Dedifferentiated amniotic fluid mesenchymal stem cell (primary cell): ENCODE results near the gene ZMIZ2.
"Not testable (repeated sequence)": the region's sequence is repeated elsewhere in the genome, so short reads cannot be mapped to it uniquely, and the experiment has no call there.

ENCODE experiments used
- DNase-seq: peaks from one replicate; pipeline ENCODE4 v3.0.0-alpha.2; 2016; ENCODE audit errors: extremely low spot score

Gene ZMIZ2

DNA sequence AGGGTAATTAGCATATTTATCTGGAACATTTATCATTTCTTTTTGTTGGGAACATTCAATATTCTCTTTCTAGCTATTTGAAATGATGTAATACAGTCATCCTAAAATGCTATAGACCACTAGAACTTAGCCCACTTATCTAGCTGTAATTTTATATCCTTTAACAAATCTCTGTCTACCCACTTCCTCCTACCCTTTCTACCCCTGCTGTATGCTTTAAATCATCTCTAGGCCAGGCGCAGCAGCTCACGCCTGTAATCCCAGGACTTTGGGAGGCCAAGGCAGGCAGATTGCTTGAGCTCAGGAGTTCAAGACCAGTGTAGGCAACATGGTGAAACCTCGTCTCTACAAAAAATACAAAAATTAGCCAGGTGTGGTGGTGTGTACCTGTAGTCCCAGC is 25.8 kb downstream of the ZMIZ2 start:
- not testable (repeated sequence) for DNase-seq

DNA sequence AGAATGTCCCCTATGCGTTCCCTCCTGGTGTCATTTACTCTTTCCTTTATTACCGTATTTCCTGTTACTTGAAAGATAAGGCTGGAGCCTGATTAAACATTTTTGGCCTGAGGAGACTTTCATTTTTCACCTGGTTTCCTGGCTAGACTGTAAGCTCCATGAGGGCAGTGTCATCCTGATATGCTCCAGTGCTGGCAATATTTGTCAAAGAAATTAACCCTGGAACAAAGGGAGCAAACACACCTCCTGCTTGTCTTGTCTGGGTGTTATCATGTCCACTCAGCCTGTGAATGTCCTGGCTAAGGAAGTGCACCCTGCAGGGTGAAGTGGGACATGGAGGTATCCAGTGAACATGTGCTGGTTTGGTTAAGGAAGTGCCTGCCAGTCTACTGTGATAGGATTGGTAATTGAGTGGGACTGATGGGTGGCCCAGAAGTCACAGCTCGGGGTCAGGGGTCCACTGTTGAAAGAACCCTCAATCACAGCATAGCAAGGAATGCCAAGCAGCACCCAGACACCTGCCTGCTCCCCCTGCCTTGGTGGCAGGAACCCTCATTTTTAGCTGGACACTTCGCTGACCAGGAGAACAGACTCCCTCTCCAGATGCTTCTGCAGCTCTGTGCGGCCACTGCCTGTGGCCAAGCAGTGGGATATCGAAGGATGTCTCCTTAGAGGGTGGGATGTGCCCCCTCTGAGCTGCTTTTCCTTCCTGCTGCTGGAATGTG is 26.9 kb downstream of the ZMIZ2 start:
- no peak for DNase-seq

DNA sequence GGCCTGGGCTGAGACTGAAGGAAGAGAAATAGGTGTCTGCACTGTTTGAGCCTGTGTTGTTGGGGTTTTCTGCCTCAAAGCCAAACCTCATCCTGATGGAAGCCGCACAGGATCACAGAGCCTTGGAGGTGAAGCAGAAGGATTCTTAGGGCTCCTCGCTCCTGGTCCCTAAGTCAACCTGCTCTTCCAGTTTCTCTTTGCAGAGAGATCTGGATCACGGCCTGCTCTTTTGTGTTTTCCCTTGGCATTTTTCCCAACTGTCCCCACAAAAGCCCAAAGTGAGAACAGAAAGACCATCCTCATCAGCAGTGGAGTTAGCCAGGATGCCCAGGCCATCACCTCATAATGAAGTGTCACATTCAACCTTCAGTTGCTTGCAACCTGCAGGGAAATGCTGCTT is 27.6 kb downstream of the ZMIZ2 start:
- DNase-seq: no peak

DNA sequence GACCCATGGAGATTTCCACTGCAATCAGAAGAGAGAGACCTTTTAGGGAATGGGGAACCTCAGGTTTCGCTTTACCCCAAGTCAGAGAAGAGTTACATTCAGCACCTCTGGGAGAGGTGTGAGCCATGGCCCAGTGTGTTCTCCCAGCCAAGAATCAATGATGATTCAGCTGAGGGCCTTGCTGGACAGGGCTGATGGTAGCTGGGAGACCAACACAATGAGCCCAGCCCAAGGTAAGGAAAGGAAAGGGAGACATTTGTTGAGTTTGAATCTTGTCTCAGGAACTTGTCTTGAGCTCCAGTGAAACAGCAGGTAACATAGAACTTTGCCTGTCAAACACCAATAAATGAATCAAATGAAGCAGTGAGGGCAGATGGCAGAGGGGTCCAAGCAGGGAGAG is 33.8 kb downstream of the ZMIZ2 start:
- DNase-seq: no peak

DNA sequence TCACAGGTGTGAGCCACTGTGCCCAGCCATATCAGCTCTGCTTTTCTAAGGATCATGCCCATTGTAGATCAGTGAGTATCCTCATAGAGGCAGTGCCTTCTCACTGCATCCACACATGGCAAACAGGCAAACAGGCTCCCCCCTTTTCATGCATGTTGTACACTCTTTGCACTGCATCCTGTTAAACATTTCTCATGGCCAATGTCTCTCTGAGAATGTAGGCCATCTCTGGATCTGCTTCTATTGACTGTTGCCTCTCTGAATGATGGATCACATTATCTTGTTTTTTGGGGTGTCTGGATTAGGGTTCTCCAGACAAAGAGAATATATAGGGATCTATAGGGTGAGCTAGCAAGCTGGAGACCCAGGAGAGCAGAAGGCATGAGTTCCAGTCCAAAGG is 34.8 kb downstream of the ZMIZ2 start:
- DNase-seq: no peak

DNA sequence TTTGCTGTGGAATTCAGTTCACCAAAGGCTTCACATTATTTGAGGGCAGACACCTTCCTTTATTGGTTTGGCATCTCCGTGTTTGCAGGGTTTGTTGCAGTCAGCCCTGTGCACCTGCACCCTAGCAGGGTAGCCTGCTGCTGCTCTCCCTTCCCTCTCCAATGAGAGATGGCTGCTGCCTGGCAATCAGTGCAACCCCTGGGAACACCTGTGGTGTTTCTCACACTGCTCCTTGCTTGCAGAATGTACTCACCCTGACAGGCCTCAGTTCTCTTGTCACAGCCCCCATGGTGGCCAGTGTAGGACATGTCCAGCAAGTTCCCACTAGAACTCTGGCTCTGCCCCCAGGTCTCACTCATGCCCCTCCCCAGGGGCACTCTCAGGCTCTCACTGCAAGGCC is 35.7 kb downstream of the ZMIZ2 start:
- DNase-seq: no peak

DNA sequence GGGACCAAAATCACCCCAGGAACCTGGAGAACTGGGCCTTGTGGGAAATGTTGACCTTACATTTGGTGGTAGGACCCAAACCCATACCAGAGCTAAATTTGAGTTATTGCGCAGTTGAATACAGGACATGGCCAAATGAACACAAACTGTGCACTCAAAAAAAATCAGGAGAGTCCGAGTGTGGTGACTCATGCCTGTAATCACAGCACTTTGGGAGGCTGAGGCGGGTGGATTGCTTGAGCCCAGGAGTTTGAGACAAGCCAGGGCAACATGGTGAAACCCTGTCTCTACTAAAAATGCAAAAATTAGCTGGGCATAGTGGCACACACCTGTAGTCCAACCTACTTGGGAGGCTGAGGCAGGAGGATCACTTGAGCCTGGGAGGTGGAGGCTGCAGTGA is 36.6 kb downstream of the ZMIZ2 start:
- DNase-seq: not testable (repeated sequence)

DNA sequence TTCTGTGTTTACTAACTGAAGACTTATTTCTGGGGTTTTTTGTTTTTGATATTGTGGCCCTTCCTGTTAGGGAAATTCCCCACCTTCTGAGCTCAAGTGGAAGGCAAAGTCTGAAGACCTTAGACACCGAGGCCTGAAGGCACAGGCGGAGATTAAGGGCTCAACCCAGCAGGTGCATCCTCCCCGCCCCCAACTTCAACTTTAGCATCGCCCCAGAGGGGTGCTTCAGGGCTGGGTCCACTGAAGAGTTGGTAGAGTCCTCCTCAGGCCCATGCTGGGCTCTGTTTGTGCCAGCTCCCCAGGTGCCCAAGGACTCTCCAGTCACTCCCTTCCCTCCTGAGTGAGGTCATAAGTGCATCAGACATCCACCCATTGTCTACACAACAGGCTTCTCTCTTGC is 38.4 kb downstream of the ZMIZ2 start:
- no peak for DNase-seq

DNA sequence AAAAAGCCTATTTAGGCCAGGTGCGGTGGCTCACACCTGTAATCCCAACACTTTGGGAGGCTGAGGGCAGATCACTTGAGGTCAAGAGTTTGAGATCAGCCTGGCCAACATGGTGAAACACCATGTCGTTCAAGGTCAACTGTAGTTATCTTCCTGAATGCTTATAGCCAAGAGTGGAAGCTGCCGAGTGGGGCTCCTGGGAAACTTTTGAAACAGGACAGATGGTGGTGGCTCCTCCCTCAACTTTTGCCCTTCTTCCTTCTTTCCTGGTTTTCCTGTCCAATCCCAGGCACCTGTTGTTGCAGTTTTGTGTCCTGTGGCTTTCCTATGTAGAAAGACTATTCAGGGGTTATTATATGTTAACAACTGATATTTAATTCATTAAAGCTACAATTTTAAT is 39.1 kb downstream of the ZMIZ2 start:
- DNase-seq: no peak

DNA sequence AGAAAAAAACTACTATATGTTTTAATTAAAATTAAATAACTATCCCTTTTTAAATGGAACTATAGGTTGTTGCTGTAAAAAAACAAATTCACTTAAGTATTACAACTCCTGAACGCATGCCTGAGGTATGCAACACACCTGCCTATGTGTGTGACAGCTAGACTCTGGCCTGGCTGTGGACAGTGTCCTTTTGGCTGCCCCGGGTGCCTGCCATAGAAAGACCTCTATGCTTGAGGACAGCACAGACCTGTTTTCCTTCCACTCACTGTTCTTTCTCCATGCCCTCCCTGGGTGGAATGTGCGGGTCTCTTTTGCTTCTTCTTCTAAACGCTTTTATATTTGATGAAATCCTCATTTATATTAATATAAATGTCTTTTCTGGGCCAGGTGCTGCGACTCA is 41.3 kb downstream of the ZMIZ2 start:
- DNase-seq: no peak

DNA sequence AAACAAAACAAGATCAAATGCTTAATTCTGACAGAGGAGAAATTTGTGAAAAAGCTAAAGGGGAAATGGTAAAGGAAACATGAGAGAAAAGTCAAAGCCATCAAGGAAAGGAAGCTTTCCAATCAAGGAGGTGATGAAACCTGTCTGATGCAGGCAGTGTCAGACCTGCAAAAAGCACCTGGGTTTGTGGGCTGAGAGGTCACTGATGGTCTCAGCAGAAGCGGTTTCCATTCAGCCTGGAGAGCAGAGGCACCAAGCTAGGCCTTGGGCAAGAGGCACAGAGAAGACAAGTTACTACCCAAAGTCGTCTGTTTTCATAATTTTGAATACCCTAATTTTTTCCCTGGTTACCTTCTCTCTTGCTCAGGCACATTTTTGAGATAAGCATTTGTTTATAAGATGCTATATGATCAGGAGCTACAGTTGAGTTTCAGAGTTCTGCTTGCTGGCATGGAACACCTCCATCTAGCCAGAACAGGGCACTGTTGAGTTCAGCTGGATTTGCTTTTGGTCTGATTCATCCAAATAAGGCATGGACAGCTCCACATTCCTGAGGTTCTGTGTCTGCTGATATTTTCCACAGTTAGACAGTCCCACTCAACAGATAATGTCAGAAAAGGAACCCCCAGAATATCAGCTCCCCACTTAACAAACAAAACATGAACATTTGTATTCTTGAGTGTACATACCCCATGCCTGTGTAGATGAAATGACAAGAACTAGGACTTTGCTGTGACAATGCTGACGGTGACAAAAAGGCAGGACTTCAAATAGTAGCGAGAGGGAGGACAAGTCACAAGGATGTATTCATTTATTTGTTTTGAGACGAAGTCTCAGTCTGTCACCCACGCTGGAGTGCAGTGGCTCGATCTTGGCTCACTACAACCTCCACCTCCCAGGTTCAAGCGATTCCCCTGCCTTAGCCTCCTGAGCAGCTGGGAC is 42.9 kb downstream of the ZMIZ2 start:
- DNase-seq: peak; percentile 77

DNA sequence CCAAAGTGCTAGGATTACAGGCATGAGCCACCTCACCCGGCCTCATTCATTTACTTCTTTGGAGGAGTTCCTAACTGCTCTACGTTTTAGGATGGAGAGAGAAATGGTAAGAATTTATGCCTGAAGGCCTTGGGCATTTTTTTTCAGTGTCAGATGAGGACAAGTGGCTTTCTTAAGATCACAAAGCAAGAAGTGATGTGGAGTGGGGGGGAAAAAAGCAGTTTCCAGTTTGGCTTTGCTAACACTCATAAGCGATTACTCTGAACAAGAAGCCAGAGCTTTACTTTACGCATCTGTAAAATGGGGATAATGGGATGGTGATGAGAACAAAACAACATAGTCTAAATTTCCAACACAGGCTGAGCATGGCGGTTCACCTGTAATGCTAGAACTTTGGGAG is 45.3 kb downstream of the ZMIZ2 start:
- DNase-seq: peak; percentile 90

DNA sequence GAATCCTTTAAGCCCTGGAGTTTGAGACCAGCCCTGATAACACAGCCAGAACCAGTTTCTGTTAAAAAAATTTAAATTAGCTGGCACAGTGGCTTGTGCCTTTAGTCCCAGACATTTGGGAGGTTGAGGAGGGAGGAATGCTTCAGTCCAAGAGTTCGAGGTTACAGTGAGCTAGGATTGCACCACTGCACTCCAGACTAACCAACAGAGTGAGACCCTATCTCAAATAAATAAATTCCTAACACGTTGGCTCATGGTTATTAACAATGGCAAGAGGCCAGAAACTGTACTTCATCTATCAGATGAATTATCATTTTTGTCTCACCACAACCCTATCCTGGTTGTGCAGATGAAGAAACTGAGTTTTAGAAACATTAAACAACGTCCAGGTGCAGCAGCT is 45.7 kb downstream of the ZMIZ2 start:
- no peak for DNase-seq

DNA sequence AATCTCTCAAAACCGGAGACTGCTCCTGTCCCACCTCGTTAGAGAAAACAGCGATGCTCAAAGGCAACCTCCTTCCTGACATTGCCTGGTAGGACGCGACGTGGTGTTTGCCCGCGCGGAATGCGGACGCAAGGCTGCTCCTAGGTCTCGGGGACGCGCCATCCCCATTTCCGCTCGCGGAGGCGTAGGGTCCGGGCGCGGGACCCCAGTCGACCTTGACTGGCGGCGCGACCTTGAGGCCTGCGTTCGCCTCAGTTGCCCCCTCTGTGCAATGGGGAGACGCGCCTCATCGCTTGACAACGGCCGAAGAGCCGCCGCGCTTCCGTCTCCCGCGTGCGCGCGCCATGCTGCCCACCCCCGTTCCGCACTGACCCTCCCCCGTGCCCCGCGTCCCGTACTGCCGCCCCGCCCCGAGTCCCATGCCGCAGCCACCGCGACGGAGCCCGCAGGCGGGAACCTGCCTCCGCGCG is 47.4 kb downstream of the ZMIZ2 start:
- DNase-seq: peak; percentile 41

DNA sequence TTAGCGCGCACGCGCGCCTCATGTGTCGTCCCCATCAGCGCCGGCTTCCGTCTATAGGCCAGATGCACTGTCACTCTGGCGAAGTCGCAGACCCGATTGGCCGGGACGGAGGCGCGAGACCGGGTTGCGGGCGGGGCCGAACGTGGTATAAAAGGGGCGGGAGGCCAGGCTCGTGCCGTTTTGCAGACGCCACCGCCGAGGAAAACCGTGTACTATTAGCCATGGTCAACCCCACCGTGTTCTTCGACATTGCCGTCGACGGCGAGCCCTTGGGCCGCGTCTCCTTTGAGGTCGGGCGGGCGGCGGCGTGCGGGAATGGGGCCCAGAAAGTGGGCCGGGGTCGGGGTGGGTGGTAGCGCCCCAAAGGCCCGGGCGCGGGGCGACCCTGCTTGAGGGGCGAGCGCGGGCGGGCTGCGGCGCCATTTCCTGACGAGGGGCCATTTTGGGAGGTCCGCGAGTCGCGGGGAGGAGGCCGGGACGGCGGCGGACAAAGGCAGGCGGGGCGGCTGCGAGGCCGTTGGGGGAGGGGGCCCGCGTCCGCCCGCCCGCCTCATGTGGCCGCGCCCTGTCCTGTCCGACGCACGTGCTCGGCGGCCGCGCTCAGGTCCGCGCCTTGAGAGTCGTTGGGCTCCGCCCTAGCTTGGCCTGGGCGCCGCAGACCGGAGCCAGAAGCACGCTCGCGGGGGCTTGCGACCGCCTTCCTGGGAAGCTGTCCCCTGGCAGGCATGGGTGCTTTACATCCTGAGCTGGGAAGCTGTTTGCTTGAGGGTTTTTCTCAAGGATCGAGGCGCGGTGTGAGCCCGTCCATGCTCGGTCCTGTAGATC is 48.1 kb downstream of the ZMIZ2 start, which contains the start of gene PPIA:
PPIA (plus strand) TSS at position 178 of the 825 bp plus-strand sequence; CDS start at position 222, 44 bp downstream.
- peak; percentile 97 for DNase-seq

DNA sequence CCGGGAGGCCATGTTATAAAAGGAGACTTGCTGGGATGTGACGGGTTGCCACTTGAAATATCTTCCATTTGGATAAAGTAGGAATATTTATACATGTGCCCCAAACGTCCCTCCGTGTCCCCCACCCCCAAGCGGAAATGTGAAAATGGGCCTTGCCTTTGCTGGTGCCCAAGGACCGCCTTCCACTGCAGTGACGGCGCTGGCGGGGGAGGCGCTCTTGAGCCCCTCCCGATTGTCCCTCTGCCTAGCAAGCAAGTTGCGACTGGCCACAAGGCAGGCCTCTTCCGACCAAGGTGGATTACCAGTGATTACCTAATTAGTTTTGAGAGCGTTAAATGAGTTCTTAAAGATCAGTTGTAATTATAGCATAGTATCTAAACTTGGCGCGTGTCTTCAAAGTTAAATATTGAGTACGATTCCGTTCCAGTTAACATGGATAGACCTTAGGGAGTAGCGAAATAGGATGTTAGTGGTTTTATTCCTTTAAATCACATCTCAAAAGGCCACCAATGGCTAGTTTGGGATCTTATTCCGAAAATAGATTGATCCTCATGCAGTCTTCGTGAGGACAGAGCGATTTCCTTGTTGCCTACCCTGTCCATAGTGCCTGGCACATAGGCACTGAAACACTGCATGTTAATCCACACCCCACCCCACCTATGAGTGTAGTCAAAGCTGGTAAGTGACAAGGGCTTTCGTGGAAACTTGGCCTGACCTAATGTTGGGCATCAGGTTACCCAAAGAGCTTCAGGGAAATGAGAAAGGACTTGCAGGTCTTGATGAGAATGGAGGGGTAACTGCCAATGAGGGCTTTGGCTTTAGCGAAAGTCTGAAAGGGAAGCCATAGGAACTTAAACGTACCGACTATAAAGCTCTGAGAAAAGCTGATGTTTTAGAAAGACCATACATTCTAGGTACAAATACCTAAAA is 48.9 kb downstream of the ZMIZ2 start:
- DNase-seq: peak; percentile 76

DNA sequence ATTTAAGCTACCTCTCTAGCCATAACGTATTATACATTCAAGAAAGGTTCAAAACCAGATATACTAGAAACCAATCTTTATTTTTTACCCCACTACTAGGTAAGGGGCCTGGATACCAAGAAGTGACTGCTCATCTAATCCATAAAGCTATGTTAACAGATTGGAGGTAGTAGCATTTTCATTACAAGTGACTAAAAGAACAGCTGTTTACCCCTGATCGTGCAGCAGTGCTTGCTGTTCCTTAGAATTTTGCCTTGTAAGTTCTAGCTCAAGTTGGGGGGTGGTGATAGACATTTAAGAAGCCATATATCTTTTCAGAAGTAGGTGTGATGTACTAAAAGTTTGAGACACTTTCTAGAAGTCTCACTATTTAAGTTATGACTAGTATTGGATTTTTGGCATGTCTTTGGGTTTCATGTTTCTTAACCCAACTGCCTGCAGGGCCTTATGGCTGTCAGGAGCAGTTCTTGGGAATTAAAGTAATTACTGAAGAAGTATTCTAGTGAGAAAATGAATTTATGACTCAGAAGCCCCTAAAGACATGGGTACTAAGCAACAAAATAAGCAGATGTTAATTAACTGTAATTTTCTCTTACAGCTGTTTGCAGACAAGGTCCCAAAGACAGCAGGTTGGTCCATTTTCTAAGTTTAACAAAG is 50.1 kb downstream of the ZMIZ2 start:
- peak; percentile 30 for DNase-seq

DNA sequence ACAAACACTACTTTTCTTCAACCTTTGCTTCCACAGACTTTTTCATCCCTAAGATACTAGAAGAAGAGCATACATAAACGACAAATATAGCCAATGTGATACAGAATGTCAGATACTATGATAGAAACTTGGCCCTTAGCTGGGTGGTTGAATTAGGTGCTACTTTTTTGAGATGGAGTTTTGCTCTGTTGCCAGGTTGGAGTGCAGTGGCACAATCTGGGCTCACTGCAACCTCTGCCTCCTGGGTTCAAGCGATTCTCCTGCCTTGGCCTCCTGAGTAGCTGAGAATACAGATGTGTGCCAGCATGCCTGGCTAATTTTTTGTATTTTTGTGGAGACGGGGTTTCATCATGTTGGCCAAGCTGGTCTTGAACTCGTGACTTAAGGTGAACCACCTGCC is 51.3 kb downstream of the ZMIZ2 start:
- DNase-seq: no peak

DNA sequence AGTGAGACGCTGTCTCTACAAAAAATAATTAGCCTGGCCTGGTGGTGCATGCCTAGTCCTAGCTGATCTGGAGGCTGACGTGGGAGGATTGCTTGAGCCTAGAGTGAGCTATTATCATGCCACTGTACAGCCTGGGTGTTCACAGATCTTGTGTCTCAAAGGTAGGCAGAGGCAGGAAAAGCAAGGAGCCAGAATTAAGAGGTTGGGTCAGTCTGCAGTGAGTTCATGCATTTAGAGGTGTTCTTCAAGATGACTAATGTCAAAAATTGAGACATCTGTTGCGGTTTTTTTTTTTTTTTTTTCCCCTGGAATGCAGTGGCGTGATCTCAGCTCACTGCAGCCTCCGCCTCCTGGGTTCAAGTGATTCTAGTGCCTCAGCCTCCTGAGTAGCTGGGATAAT is 53.2 kb downstream of the ZMIZ2 start:
- no peak for DNase-seq

DNA sequence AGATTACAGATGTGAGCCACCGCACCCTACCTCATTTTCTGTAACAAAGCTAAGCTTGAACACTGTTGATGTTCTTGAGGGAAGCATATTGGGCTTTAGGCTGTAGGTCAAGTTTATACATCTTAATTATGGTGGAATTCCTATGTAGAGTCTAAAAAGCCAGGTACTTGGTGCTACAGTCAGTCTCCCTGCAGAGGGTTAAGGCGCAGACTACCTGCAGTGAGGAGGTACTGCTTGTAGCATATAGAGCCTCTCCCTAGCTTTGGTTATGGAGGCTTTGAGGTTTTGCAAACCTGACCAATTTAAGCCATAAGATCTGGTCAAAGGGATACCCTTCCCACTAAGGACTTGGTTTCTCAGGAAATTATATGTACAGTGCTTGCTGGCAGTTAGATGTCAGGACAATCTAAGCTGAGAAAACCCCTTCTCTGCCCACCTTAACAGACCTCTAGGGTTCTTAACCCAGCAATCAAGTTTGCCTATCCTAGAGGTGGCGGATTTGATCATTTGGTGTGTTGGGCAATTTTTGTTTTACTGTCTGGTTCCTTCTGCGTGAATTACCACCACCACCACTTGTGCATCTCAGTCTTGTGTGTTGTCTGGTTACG is 53.9 kb downstream of the ZMIZ2 start:
- DNase-seq: no peak
